GM19467 (cell line): Measurements from ENCODE around the gene ETNPPL.
"Not testable (repeated sequence)": the region's sequence is repeated elsewhere in the genome, so short reads cannot be mapped to it uniquely, and the experiment has no call there.

Experiments
- ATAC-seq: cut with Tn5 transposase; IDR thresholded peaks from one replicate; pipeline ENCODE4 v1.9.1; 2021; ENCODE audit warnings: mild to moderate bottlenecking, moderate library complexity; ENCODE audit not compliant: unreplicated experiment

ETNPPL gene

GRCh38 chr4:108763226-108763593, 357 bp upstream of the ETNPPL start:
- no peak for ATAC-seq

DNA sequence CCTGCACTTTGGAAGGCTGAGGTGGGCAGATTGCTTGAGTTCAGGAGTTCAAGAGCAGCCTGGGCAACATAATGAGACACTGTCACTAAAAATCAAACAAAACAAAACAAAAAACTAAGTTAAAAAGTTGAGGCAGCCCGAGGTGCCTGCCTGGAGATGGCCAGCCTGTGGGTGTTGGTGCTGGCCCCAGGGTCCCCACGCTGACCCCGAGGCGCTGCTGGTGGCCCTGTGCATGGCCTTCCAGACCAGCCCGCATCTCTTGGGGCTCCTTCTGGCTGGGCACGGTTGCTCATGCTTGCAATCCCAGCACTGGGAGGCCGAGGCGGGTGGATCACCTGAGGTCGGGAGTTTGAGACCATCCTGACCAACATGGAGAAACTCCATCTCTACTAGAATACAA, 4.4 kb downstream of the ETNPPL start:
- ATAC-seq: no peak

GRCh38 chr4:108754327-108754726, 8.5 kb downstream of the ETNPPL start:
- ATAC-seq: no peak

DNA sequence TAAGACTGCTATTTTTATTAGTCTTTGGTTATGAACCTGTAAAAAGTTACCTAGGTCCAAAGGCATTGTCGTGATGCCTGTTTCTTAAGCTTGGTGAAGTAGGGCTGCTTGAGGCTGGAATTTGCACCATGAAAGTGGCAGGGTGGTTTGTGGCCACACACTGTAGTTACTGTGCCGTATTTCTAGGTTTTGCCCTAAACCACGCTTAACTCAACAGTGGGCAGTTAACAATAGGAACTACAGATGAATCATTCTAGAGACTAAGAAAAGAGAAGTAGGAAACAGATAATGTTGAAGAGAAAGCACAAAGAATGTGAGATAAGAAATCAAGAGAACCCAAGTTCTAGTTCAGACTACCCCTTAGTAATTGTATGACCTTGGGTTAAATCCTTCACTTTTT, 11.5 kb downstream of the ETNPPL start:
- no peak for ATAC-seq

DNA sequence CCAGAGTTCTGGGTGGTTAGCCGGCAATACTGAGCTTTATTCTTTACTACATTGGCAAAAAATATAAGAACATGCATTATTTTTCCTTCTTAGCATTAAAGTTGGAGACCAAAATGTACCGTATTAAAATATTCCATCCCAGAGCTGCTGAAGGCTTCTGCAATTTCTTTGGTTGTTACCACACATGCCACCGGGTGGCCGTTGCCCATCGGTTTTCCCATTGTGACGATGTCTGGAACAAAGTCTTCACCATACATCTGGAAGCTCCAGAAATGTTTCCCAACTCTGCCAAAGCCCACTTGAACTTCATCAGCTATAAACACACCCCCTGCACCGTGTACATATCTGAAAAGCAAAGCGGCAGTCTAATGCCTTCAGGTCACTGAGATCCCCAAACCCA, 13.7 kb downstream of the ETNPPL start:
- ATAC-seq: no peak

DNA sequence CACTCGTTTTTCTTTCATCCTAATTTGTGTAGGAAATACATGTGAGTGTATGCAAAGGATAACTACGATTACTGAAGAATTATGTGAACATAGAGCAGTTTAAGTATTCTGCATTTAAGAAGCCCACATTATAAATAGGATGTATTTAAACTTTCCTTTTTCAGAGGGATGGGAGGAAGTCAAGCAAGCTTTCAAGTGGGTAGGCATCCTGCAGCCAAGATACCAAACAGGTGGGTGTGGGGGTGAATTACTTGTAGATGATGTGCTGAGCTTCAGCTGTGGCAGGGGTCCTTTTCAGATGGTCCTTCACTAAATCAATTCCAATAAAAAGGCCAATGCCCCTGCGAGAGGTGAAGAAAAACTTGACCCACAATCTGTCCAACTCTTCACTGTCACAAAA, 16.3 kb downstream of the ETNPPL start:
- no peak for ATAC-seq

- ATAC-seq: no peak
These were observed 18.5 kb downstream of the ETNPPL start for GRCh38 chr4:108744307-108744706.

DNA sequence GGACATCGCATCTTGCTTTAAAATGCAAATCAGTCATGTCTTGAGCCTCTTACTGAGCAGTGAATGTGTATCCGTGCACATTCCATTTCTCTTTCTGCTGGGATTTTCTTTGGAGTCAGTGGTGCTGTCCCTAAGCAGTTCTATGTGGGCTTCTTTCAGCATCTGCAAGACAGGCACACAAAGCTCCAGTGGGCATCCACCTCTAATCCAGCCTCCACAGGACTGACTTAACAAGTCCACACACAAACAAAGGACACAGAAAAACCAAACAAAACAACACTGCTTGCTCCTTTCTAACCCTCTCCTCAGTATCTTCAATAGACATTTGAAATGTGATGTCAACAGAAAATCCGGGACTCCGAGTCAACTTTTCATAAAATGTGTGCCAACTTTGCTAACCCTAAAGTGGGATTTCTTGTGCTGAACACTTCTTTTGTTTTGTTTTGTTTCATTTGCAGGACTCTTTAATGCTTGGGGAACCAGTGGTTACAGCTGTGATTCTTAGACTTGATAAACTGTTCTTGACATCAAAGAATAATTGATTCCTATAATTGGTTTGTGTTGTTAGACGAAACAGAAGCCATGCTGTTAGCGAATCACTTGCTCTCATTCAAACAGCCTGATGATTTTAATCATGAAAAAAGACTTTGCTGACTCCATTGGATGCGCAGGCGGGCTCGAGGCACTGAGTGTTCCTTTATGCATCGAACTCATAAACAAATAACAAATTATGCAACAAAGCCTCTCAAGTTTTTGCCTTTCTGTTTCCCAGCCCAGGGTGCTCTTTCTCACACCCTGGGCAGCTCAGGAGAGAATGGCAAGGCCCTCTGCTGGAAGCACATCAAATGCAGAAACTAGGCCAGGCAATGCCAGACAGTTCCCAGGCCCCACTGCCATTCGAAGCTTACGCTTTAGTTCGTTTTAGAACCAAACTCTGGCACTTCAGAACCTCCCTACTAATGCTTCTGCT, 20.1 kb downstream of the ETNPPL start:
- no peak for ATAC-seq

- no peak for ATAC-seq
These were observed 24.7 kb downstream of the ETNPPL start for GRCh38 chr4:108738003-108738706.

DNA sequence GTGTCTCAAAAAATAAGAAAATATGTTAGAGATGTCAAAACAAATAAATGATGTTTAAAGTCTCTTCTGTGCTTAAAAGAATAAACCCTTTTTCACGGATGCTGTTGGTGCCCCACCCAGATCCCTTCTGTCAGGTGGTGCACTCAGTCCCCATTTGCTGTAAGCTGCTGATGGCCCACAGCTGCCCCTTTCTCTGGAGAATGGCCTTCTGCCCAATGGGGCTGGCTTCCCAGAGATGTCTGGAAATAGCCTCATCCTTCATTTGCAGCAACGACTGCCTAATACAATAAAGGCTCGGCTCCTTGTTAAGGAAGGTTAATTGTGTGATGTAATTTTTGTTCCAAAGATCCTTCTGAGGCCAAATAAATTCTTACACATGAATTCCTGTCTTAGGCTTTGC, 31.8 kb downstream of the ETNPPL start:
- ATAC-seq: no peak

GRCh38 chr4:108730579-108730978, 32.3 kb downstream of the ETNPPL start:
- ATAC-seq: no peak

GRCh38 chr4:108729731-108730130, 33.1 kb downstream of the ETNPPL start:
- no peak for ATAC-seq

- ATAC-seq: no peak
These were observed 37.4 kb downstream of the ETNPPL start for GRCh38 chr4:108725457-108725856.

- no peak for ATAC-seq
These were observed 45.5 kb downstream of the ETNPPL start for GRCh38 chr4:108717386-108717785.

DNA sequence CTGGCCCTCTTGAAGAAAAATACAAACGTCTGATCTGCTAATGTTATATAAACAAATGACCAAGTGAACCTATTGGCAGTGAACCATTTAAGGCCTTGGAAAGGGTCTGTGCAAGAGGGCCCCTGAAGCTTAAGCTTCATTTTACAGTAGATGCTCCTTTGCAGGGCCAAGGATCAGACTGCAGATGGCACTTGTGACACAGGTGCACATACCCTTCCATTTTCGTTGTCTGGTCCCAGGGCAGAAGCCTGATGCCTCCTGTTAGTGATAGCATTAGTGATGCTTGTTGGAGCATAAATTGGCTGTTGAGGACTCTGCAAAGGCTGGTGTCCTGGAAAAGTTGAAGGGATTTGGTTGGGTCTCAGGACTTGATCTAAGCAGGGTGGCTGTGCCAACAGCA, 46.5 kb downstream of the ETNPPL start:
- ATAC-seq: no peak

DNA sequence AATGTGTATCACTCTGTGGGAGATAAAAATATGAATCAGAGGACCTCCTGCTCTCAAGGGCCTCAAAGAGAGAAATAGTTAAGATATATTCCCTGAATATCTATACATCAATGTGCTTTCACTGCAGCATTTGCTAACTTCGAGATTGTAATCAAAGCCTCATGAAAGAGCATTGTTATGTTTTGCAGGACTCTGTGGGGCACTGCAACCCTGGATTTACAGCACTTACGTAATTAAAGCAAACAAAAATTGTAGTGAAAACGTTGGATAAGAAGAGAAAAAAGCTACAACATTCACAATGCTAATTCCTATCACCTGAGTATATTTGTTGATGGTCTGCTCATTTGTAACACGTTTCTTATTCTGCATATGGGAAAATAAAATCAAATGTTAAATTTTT, 48.0 kb downstream of the ETNPPL start:
- no peak for ATAC-seq

- not testable (repeated sequence) for ATAC-seq
These were observed 52.3 kb downstream of the ETNPPL start for GRCh38 chr4:108710578-108710977.

GRCh38 chr4:108709722-108710121, 53.1 kb downstream of the ETNPPL start:
- ATAC-seq: no peak

GRCh38 chr4:108709234-108709633, 53.6 kb downstream of the ETNPPL start:
- ATAC-seq: no peak

GRCh38 chr4:108706289-108706688, 56.6 kb downstream of the ETNPPL start:
- no peak for ATAC-seq

GRCh38 chr4:108703966-108704365, 58.9 kb downstream of the ETNPPL start:
- no peak for ATAC-seq

GRCh38 chr4:108703370-108703769, 59.5 kb downstream of the ETNPPL start:
- ATAC-seq: no peak
